ENCODE data around the gene COX7A2L.
"Not testable (repeated sequence)": the region's sequence is repeated elsewhere in the genome, so short reads cannot be mapped to it uniquely, and the experiment has no call there.

COX7A2L gene

GRCh38 chr2:42360890-42361727 is at the start of gene COX7A2L:
Gene COX7A2L, minus strand, starts transcription at chr2:42361217. Its CDS starts 56 bp downstream, at chr2:42361161.
- H3K27ac ChIP-seq, result peak within 1 kb of the TSS; percentile 93
- peak; percentile 78 for DNase-seq (ENCODE audit: low read depth, low spot score)

GRCh38 chr2:42408009-42408408 is 47.0 kb upstream of the COX7A2L start:
- no peak overlapping the region for H3K27ac ChIP-seq
- no peak for DNase-seq (ENCODE audit: low read depth, low spot score)

GRCh38 chr2:42407476-42407875 is 46.5 kb upstream of the COX7A2L start:
- DNase-seq (ENCODE audit: low read depth, low spot score), result no peak
- no peak overlapping the region for H3K27ac ChIP-seq

- H3K27ac ChIP-seq, result no peak overlapping the region
- no peak for DNase-seq (ENCODE audit: low read depth, low spot score)
Observed at GRCh38 chr2:42404676-42405075, 43.7 kb upstream of the COX7A2L start.

GRCh38 chr2:42401773-42402172 is 40.8 kb upstream of the COX7A2L start:
- DNase-seq (ENCODE audit: low read depth, low spot score), result no peak

GRCh38 chr2:42398052-42398451 is 37.0 kb upstream of the COX7A2L start:
- not testable (repeated sequence) for DNase-seq (ENCODE audit: low read depth, low spot score); H3K27ac ChIP-seq

More at GRCh38 chr2:42401773-42402172, 40.8 kb upstream of the COX7A2L start:
- no peak overlapping the region for H3K27ac ChIP-seq

GRCh38 chr2:42393320-42393719 is 32.3 kb upstream of the COX7A2L start:
- not testable (repeated sequence) for DNase-seq (ENCODE audit: low read depth, low spot score); H3K27ac ChIP-seq

- no peak overlapping the region for H3K27ac ChIP-seq
- no peak for DNase-seq (ENCODE audit: low read depth, low spot score)
Observed at GRCh38 chr2:42392191-42392590, 31.2 kb upstream of the COX7A2L start.

GRCh38 chr2:42390401-42390969 is 29.5 kb upstream of the COX7A2L start:
- H3K27ac ChIP-seq, result no peak overlapping the region
- no peak for DNase-seq (ENCODE audit: low read depth, low spot score)

- DNase-seq (ENCODE audit: low read depth, low spot score), result no peak
- no peak overlapping the region for H3K27ac ChIP-seq
Observed at GRCh38 chr2:42386682-42387081, 25.7 kb upstream of the COX7A2L start.

GRCh38 chr2:42385225-42385624 is 24.2 kb upstream of the COX7A2L start:
- no peak overlapping the region for H3K27ac ChIP-seq
- no peak for DNase-seq (ENCODE audit: low read depth, low spot score)

- DNase-seq (ENCODE audit: low read depth, low spot score), result no peak
- H3K27ac ChIP-seq, result no peak overlapping the region
Observed at GRCh38 chr2:42383855-42384530, 23.0 kb upstream of the COX7A2L start.

GRCh38 chr2:42382144-42382543 is 21.1 kb upstream of the COX7A2L start:
- DNase-seq (ENCODE audit: low read depth, low spot score), result no peak
- H3K27ac ChIP-seq, result no peak overlapping the region

- not testable (repeated sequence) for DNase-seq (ENCODE audit: low read depth, low spot score); H3K27ac ChIP-seq
Observed at GRCh38 chr2:42380026-42380425, 19.0 kb upstream of the COX7A2L start.

GRCh38 chr2:42378415-42378814 is 17.4 kb upstream of the COX7A2L start:
- DNase-seq (ENCODE audit: low read depth, low spot score), result no peak
- no peak overlapping the region for H3K27ac ChIP-seq

GRCh38 chr2:42376758-42377157 is 15.7 kb upstream of the COX7A2L start:
- DNase-seq (ENCODE audit: low read depth, low spot score), result no peak

GRCh38 chr2:42372474-42373200 is 11.6 kb upstream of the COX7A2L start:
- peak overlapping the region; percentile 63 for H3K27ac ChIP-seq
- no peak for DNase-seq (ENCODE audit: low read depth, low spot score)

More at GRCh38 chr2:42376758-42377157, 15.7 kb upstream of the COX7A2L start:
- H3K27ac ChIP-seq, result no peak overlapping the region

- H3K27ac ChIP-seq, result peak overlapping the region; percentile 63
- DNase-seq (ENCODE audit: low read depth, low spot score), result peak; percentile 68
Observed at GRCh38 chr2:42371611-42372473, 10.8 kb upstream of the COX7A2L start.

GRCh38 chr2:42369532-42370229 is 8.7 kb upstream of the COX7A2L start:
- H3K27ac ChIP-seq, result no peak overlapping the region
- no peak for DNase-seq (ENCODE audit: low read depth, low spot score)

Measured in epithelial cell of prostate (primary cell).